GM19043 (cell line): ENCODE measurements around the gene CYB5RL.
A peak's percentile ranks its signal among the peaks of the same experiment; 100 is the strongest.
"Not testable (repeated sequence)": the region's sequence is repeated elsewhere in the genome, so short reads cannot be mapped to it uniquely, and the experiment has no call there.

Experiments used
- ATAC-seq: cut with Tn5 transposase; IDR thresholded peaks from one replicate; pipeline ENCODE4 v1.9.1; 2021; ENCODE audit warnings: low read depth; ENCODE audit not compliant: unreplicated experiment

The CYB5RL gene, protein sequence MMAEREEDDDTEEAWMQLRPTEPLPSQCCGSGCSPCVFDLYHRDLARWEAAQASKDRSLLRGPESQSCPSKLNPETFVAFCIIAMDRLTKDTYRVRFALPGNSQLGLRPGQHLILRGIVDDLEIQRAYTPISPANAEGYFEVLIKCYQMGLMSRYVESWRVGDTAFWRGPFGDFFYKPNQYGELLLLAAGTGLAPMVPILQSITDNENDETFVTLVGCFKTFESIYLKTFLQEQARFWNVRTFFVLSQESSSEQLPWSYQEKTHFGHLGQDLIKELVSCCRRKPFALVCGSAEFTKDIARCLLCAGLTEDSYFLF

GRCh38 chr1:54199765-54200518 is at the start of gene CYB5RL, which contains the start of gene MRPL37:
CYB5RL (minus strand) TSS chr1:54200030; CDS start chr1:54195616, 4,414 bp downstream.
MRPL37 (plus strand) TSS chr1:54200167; CDS start chr1:54200244, 77 bp downstream.
- ATAC-seq: peak; percentile 96

DNA sequence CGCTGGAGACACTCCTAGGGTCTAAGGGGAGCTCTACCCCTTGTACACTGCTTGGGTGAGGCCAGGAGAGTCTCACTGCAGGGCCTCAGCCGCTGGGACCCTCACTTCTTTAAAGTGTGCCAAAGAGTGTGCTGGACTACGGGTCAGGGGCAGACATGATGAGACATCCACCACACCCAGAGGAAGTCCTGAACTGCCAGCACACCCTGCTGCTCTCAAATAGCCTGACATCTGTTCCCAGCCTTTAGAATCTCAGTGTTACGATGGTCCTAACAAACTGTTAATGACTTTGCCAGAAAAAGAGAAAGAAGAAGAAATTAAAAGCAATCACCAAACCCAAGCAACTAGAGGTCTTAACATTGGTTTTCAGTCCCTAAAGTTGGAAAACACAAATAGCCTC is 49.1 kb upstream of the CYB5RL start:
- no peak for ATAC-seq

DNA sequence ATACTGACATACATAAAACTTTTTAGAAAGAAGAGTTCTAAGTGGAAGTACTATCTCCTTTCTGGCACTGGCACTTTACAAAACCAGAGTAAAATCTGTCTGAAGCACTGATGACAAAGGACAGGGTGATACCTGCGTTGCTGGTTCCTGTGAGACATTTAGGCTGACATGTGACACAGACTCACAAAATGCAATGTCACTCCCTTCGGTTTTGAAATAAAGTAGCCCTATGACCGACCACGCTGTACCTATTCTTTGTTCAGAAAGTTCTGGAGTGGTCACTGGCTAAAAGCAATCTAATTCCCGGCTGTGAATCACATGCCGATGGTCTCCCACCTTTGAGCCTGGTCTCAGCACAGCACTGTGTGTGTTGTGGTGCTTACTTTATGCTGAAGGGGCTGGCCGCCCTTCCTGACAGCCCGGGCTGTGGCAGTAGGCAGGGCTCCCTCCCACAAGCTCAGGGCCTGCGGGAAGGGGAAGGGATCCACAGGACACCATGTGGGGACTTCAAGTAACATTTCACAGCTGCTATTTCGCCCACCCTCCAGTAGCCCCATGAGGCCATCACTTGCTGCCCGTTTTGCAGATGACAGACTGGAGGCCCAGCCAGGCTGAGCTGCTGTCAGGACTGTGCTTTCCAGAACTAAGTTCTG is 48.2 kb upstream of the CYB5RL start:
- no peak for ATAC-seq

DNA sequence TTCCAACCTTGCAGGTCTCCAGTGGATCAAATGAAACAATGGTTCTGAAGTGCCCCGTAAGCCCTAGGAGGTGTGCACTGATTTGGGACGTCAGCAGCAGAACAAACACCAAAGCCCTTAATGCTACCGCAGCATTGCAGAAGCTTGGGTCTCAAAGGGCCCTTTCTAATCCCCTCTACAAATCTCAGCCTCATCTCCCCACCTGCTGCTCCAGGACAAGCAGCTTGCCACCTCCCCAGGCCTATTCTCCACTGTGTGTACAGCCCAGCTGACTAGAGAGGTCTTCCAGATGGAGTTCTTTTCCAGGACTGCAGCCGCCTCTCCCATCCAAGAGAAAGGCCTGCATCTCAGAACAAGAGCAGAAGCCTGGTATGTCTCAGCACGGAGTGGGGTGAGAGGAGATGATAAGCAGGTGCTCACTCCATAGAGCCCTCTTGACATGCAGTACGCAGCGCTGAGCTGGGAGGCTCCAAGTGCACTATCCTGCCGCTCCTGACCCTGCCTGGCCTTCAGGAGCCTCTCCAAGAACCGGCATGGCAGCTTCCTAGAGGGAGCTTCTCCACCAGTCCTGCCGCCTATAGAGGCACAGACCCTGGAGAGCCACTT is 46.4 kb upstream of the CYB5RL start:
- no peak for ATAC-seq

GRCh38 chr1:54245501-54245900 is 45.7 kb upstream of the CYB5RL start:
- no peak for ATAC-seq

GRCh38 chr1:54244655-54245054 is 44.8 kb upstream of the CYB5RL start:
- no peak for ATAC-seq

DNA sequence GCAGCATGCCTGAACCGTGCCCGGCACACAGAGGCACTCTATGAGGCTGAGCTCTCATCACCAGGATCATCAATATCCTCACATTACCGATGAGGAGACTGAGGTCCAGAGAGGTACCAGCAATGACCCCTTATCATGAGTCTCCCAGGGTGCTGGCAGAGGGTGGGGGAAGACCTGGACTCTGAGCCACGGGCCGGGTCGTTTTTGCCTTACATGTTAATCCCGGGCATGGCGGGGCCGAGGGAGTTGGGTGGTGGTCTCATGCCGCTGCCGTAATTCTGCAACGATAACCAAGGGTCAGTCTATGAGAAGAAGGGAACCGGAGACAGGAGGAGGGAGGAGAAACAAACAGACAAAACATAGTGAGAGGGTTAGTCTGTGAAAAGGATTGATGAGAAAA is 43.2 kb upstream of the CYB5RL start:
- no peak for ATAC-seq

DNA sequence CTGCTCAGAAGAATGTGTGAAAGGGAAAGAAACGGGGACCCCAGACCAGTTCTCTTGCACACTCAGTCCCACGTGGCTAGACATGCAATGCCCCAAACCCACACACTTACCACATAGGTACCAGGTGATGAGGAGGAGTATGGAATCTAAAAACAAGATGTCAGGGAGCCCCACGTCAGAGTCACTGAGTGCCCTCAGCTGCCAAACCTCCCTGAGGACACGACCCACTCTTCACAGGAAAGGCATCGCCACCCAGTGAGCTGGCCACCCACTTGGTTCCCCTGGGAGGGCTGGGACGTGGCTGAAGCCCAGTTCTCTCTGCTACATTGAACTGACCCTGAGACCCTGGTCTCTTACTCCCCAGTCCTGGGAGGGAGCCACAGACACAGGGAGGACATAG is 41.5 kb upstream of the CYB5RL start:
- no peak for ATAC-seq

DNA sequence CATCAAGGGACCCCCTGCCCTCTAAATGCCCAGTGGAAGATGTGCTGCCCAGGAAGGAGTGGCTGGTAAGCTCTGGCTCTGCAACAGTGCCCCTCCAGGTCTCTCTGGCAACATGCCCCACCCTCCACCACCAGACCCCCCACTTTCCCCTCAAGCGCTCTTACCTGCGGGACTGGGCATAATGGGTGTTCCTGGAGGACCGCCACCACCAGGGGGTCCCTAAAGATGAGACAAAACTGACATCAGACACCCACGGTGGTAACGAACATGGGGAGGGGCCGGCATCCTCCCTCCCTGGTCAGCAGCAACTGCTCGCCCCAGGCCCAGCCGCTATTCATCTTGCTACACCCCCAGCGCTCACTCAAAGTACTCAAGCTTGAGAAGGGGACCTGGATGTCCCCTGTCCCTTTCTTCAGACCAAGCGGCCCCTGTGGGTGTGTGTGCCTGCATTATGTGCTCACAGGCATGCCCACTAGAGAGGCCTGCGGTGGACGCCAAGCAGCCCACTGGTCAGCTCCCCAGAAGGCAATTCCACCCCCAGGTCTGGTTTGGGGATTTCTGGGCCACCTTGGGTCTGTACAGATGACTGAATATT is 41.0 kb upstream of the CYB5RL start:
- no peak for ATAC-seq

DNA sequence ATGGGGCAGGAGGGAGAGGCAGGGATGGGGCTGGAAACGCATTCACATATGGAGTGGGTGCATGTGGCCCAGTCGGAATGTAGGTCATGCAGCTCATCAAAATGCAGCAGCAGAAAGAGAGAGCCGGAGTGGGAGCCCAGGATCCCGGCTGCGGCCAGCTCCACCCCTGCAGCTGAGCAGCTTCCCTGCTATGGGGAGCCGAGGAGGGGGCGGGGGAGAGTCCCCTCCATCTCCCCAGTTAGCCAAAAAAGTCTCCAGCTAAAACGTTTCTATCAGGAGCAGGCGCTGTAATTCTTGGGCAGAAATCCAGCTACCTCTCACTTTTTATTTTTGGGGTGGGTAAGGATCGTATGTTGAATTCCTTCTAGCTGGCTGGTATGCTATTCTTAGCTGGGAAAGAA is 39.8 kb upstream of the CYB5RL start:
- no peak for ATAC-seq

DNA sequence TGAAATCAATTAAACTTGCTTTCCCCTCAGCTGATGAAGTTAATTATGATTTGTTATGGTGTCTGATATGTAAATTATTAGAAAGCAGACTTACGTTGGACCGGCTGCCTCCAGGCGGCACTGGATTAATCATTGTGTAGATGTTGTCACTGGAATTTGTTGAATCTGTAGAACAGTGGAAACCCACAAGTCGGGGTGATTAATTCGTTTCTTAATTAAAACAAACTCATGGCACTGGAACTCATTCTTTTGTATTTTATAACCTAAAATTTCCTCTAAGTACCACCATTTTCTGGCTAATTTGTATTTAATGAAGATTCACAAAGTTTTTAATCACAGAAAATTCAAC is 39.2 kb upstream of the CYB5RL start:
- no peak for ATAC-seq

DNA sequence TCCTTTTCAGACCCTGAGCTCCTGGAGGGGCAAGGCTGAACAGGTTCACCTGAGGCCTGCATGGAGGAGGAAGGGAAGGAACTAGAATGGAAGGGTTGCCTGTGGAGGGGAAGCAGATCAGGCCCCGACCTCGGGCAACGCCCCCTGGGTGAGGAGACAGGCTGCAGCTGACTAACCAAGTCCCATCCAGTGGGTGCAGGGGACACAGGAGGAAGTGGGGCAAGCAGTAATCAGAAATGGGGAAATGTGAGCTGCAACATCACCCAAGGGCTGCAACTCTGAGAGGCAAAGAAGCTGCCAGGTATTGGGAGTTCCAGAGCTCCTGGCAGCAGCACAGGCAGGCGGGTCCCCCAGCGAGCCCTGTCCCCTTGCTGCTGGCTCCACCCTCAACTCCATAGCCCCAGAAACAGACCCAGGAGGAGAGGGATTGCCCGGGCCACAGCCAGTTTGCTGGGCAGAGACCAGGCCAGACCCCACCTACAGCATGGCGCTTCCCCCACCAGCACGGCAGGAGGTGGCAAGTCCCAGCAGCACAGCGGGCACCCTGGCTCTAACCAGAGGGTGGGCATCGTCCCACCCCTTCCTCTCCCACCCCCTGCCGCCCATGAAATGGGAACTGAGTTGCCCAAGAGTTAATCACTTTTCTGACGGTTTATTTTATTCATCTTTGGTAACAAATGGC is 38.7 kb upstream of the CYB5RL start:
- ATAC-seq: no peak

DNA sequence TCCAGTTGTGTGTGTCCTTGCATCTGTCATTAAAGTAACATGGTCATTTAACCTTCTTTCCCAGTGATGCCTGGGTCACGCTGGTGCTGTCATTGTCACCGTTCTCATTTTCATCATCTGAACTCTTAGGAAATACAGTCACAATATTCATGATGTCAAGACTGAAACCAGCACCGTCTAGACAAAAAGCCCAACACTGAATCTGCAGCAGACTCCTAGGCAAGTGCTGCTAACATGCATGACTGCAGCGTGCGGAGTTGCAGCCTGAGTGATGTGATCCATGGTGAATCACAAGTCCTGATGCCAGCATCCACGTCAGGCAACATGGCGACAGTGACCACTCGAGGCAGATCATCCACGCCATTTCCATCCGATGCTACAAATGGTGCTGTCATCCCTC is 37.8 kb upstream of the CYB5RL start:
- no peak for ATAC-seq

- ATAC-seq: no peak
These were observed 34.5 kb upstream of the CYB5RL start for GRCh38 chr1:54234284-54234683.

GRCh38 chr1:54233196-54233595 is 33.4 kb upstream of the CYB5RL start:
- not testable (repeated sequence) for ATAC-seq

- ATAC-seq: no peak
These were observed 30.9 kb upstream of the CYB5RL start for GRCh38 chr1:54230507-54231339.

DNA sequence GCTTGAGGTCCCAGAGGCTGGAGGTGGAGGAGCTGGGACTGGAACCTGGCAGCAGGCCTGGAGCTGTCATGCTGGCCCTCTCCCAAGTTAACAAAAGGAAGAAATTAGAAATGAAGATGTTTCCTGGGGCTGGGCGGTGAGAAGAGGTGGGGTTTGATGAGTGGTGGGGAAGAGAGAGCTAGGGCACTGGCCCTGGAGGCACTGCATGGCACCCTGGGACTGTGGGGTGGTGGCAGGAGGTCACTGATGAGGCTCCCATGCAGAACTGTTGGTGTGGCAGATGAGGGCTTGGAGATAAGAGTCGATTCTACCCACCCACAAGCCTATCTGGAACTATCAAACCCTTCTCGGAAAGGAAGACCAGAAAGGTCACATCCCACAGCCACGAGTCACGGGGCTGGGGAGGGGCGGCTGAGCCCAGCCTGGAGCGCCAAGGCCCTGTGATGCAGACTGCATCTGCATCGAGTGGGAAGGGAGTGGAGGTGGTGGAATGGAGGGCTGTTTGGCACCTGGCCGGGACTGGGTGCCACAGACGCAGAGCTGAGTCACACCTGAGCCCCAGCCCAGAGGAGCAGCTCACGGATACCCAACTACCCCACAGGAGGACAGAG is 29.6 kb upstream of the CYB5RL start:
- ATAC-seq: no peak

DNA sequence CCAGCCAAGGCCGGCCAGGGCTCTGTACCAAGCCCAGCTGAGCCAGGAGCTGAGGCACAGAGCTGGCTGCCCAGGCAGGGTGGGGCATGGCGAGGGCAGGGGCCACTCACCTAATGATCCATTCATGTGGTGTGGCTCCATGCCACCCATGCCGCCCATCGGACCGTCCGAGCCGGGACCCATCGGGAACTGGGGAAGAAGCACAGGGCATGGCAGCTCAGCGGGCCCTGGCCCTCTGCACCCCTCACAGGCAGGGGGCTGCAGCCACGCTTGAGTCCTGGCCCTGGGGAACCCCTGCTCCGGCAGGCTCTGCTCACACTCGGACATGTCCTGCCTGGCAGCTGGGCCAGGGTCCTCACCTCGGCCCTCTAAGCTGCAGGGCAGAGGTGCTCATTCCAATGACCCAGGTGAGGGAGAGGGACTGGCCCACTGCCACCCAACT is 28.8 kb upstream of the CYB5RL start:
- no peak for ATAC-seq

DNA sequence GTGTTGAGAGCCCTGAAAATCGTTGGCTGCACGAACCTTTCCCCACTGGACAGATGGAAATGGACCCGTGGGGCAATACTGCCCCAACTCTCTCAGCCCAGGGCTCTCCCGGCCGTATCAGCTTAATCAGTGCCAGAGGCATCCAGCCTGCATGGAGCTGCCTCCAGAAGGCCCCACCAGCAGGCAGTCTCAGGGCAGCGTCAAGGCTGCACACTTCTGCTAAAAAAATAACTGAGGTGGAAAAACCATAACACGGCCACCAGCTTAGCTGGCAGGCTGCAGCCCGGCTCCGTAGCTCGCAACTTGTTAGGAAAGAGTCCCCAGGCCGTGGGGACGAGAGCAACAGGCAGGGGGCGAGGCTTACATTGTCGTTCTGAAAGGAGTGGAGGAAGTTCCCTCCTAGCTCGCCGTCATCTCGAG is 28.1 kb upstream of the CYB5RL start:
- no peak for ATAC-seq
